ENCODE results near the gene NPBWR2.
"Not testable (repeated sequence)": the region's sequence is repeated elsewhere in the genome, so short reads cannot be mapped to it uniquely, and the experiment has no call there.

NPBWR2 gene

DNA sequence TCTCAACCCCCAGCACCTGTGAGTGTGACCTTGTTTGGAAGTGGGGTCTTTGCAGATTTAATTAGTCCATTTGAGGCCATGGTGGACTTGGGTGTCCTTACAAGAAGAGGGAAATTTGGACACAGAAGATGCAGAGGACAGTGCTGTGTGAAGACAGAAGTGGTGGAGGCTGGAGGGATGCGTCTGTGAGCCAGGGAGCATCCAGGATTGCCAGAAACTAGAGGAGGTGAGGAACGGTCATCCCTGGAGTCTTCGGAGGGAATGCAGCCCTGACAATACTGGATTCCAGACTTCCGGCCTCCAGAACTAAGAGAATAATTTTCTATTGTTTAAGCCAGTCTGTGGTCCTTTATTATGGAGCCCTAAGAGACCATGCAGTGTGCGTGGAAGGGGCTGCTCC is 22.9 kb upstream of the NPBWR2 start:
- no peak for DNase-seq (ENCODE audit: extremely low spot score)
- no peak for TF ChIP-seq CTCF (IDR thresholded peaks at IDR 0.05; ENCODE audit: control extremely low read depth, extremely low read depth, low read depth, missing control alignments)
- ChIA-PET CTCF (no interaction called here), POLR2A (interaction anchor here (0.6 kb wide), 1 partner anchor 124 kb away, joined by 3 read pairs; no protein-coding TSS in a partner anchor)

GRCh38 chr20:64129146-64129782 is 21.9 kb upstream of the NPBWR2 start:
- TF ChIP-seq CTCF (IDR thresholded peaks at IDR 0.05; ENCODE audit: control extremely low read depth, extremely low read depth, low read depth, missing control alignments), result no peak
- POLR2A ChIA-PET, result interaction anchor here (0.6 kb wide), 1 partner anchor 123 kb away, joined by 3 read pairs; no protein-coding TSS in a partner anchor
- CTCF ChIA-PET, result no interaction called here
- no peak for DNase-seq (ENCODE audit: extremely low spot score)

GRCh38 chr20:64123517-64123916 is 16.2 kb upstream of the NPBWR2 start:
- POLR2A ChIA-PET; CTCF ChIA-PET; DNase-seq (ENCODE audit: extremely low spot score): not testable (repeated sequence)

DNA sequence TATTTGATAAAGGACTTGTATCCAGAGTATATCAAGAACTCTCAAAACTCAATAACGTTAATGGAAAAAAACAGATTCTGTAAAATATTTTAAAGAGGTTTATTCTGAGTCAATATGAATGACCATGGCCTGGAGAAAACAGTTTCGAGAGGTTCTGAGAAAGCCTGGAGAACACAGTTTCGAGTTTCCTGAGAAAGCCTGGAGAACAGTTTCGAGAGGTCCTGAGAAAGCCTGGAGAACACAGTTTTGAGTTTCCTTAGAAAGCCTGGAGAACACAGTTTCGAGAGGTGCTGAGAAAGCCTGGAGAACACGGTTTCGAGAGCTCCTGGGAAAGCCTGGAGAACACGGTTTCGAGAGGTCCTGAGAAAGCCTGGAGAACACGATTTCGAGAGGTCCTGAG is 15.6 kb upstream of the NPBWR2 start:
- POLR2A ChIA-PET; DNase-seq (ENCODE audit: extremely low spot score): not testable (repeated sequence)
- CTCF ChIA-PET, result interaction anchor here (9.3 kb wide), 1 partner anchor 22 kb away, joined by 64 read pairs; no protein-coding TSS in a partner anchor

DNA sequence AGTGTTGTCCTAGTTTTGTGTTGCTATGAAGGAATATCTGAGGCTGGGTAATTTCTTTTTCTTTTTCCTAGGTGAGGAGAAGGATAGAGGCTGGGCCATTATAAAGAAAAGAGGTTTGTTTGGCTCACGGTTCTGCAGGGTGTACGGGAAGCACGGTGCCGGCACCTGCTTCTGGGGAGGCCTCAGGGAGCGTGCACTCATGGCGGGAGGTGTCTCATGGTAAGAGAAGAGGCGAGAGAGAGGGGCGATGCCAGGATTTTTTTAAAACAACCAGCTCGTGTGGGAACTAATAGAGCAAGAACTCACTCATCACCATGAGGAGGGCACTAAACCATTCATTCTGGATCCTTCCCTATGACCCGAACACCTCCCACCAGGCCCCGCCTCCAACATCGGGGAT is 14.2 kb upstream of the NPBWR2 start:
- no peak for DNase-seq (ENCODE audit: extremely low spot score)
- ChIA-PET POLR2A (interaction anchor here (1.4 kb wide), 1 partner anchor 82 kb away, joined by 6 read pairs; no protein-coding TSS in a partner anchor), CTCF (interaction anchor here (0.9 to 9.3 kb wide), 17 partner anchors 10 to 625 kb away, joined by 3 to 64 read pairs (median 5); partner anchors contain the start of genes NPBWR2, OPRL1, PRPF6 and RGS19)
- TF ChIP-seq CTCF (IDR thresholded peaks at IDR 0.05; ENCODE audit: control extremely low read depth, extremely low read depth, low read depth, missing control alignments), result no peak

GRCh38 chr20:64119681-64120341 is 12.4 kb upstream of the NPBWR2 start:
- DNase-seq (ENCODE audit: extremely low spot score), result no peak
- CTCF ChIA-PET, result interaction anchor here (0.8 to 9.3 kb wide), 20 partner anchors 9 to 582 kb away, joined by 3 to 64 read pairs (median 6); partner anchors contain the start of genes LKAAEAR1, NPBWR2, OPRL1 and PTK6
- TF ChIP-seq CTCF (IDR thresholded peaks at IDR 0.05; ENCODE audit: control extremely low read depth, extremely low read depth, low read depth, missing control alignments), result no peak
- POLR2A ChIA-PET, result no interaction called here

DNA sequence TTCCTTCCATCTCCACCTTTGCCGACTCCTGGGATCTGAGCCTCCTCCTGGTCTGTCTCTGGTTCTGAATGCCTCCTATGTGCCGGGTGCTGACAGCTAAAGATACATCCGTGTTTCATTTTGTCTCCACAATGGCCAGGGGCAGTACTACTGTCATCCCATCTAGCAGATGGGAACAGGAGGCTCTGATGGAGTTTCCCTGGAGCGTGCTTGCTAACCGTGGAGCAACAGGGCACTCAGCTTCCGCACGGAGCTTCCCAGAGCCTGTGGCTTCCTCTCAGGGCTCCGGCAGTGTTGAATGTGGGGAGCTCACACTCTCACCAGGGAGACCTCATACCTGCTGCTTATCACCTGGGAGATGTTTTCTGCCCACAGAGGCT is 11.9 kb upstream of the NPBWR2 start:
- CTCF ChIA-PET, result interaction anchor here (0.7 to 9.3 kb wide), 12 partner anchors 8 to 582 kb away, joined by 3 to 64 read pairs (median 8); partner anchors contain the start of genes NPBWR2, OPRL1, PTK6 and RGS19
- TF ChIP-seq CTCF (IDR thresholded peaks at IDR 0.05; ENCODE audit: control extremely low read depth, extremely low read depth, low read depth, missing control alignments), result no peak
- POLR2A ChIA-PET, result no interaction called here
- no peak for DNase-seq (ENCODE audit: extremely low spot score)

GRCh38 chr20:64117432-64117777 is 10.0 kb upstream of the NPBWR2 start:
- CTCF ChIA-PET, result interaction anchor here (0.7 to 9.3 kb wide), 3 partner anchors 16 to 60 kb away, joined by 3 to 64 read pairs (median 5); no protein-coding TSS in a partner anchor
- POLR2A ChIA-PET, result interaction anchor here (0.6 kb wide), 1 partner anchor 86 kb away, joined by 3 read pairs; no protein-coding TSS in a partner anchor
- DNase-seq (ENCODE audit: extremely low spot score), result not testable (repeated sequence)

All from GM10248 (cell line).